GM20000 (cell line): Measurements from ENCODE around the gene MAP3K6.

Source experiments
- DNase-seq: peaks from one replicate; pipeline ENCODE4 v3.0.0; 2012; ENCODE audit warnings: low spot score
- TF ChIP-seq, protein P1 (sequence below): IDR thresholded peaks from 2 replicates; pipeline ENCODE4 v1.5.1; 2012; ENCODE audit warnings: mild to moderate bottlenecking, control low read depth; ENCODE audit errors: extremely low read depth, missing control alignments

Gene MAP3K6

DNA sequence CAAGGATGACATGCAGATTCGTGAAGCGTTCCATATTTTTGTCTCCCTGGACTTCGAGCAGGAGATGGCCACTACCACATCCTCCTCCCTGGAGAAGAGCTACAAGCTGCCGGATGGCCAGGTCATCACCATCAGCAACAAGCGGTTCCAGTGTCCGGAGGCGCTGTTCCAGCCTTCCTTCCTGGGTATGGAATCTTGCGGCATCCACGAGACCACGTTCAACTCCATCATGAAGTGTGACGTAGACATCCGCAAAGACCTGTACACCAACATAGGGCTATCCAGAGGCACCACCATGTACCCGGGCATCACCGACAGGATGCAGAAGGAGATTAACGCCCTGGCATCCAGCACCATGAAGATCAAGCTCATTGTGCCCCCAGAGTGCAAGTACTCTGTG, 41.5 kb downstream of the MAP3K6 start:
- TF ChIP-seq, protein P1, sequence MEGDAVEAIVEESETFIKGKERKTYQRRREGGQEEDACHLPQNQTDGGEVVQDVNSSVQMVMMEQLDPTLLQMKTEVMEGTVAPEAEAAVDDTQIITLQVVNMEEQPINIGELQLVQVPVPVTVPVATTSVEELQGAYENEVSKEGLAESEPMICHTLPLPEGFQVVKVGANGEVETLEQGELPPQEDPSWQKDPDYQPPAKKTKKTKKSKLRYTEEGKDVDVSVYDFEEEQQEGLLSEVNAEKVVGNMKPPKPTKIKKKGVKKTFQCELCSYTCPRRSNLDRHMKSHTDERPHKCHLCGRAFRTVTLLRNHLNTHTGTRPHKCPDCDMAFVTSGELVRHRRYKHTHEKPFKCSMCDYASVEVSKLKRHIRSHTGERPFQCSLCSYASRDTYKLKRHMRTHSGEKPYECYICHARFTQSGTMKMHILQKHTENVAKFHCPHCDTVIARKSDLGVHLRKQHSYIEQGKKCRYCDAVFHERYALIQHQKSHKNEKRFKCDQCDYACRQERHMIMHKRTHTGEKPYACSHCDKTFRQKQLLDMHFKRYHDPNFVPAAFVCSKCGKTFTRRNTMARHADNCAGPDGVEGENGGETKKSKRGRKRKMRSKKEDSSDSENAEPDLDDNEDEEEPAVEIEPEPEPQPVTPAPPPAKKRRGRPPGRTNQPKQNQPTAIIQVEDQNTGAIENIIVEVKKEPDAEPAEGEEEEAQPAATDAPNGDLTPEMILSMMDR, result no peak
- no peak for DNase-seq

DNA sequence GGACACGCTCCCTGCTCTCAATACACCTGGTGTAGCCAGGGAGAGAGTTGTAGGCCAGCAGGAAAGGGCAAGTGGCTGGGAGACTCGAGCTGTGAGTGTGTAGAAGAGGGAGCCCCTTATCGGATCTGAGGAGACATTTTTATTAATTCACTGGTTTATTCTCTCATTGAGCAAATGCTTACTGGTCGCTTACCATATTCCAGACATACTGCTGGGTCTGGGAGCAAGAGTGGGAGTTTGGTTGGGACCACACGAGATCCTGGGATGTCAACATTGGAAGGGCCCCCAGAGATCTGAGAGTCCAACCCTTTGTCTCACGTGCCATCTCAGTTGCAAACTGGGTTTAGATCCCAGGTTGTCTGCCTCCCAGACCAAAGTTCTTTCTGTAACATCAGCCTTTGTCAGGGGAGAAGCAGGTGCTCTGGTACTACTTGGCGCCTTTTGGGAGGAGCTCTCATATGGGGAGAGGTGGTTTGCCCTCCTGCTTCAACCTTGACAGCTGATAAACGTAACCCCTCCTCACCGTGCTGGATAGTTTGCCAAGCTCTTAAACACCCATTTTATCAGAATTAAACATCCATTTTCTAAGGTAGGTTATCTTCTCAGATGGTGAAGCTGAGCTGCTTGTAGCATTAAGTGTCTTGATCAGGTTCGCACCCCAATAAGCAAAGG, 44.1 kb downstream of the MAP3K6 start:
- TF ChIP-seq, protein P1, result no peak
- no peak for DNase-seq

DNA sequence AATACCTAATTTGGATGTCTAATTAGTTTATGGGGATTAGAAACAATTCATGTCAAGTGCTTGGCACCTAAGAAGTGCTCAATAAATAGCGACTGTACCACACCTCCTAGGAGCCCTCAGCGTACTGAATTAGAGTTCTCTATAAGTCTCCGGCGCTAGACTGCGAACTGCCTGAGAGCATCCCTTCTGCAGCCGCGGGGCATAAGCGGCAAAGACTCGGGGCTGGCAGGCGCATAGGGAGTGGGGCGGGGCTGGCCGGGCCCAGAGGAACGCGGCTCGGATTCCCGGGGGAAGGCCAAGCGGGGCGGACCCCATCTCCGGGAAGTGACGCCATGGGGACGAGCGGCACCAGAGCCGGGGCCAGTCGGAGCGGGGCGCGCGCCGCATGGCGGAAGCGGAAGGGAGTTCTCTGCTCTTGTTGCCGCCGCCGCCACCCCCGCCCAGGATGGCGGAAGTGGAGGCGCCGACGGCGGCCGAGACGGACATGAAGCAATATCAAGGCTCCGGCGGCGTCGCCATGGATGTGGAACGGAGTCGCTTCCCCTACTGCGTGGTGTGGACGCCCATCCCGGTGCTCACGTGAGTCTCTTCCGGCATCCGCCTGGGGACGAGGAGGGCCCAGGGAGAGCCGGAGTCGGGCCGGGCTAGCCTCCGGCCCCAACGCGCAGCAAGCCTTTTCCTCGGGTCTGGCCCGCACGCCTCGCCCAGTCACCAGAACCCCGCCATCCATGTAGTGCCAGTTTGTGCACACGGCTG, 44.8 kb downstream of the MAP3K6 start, which contains the start of gene TMEM222:
Gene TMEM222 (plus strand): TSS at position 351 of the 756 bp plus-strand sequence. CDS start 35 bp downstream, at position 386.
- TF ChIP-seq, protein P1, result no peak
- peak; percentile 97 for DNase-seq

DNA sequence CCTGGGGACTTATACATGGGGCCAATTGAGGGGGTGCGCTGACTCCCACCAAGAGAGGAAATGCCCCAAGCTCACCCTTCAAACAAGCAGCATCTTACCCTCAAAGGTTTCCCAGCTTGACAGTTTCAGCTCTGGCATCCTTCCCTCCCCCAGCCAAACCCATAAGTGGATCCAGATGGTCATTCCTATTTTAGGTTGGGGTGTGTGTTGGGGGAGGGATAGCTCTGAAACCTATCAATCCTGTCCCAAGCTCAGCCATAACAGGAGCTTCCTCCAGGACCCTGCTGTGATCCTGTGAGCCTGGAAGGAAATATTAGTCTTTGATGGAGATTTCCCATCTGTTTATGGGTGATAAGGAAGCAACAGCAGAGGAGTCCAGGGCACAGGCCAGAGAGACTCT, 48.2 kb downstream of the MAP3K6 start:
- DNase-seq, result no peak
- TF ChIP-seq, protein P1, result no peak

DNA sequence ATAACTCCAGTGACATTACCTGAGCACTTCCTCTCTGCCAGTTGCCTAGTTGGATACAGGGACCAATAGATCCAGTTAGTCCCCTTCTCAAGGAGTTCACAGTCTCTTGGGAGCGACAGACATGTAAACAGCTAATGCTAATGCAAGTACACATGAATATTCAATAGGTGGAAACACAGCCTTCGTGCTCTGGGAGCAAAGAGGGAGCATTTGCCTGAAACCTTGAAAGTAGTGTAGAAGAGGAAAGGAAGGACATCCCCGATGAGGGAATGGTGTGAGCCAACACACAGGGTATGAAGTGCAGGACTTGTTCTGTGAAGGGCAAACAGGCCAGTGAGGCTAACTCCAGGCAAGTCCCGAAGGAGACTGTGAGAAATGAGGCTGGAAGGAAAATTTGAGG, 48.6 kb downstream of the MAP3K6 start:
- no peak for DNase-seq
- TF ChIP-seq, protein P1, result no peak

DNA sequence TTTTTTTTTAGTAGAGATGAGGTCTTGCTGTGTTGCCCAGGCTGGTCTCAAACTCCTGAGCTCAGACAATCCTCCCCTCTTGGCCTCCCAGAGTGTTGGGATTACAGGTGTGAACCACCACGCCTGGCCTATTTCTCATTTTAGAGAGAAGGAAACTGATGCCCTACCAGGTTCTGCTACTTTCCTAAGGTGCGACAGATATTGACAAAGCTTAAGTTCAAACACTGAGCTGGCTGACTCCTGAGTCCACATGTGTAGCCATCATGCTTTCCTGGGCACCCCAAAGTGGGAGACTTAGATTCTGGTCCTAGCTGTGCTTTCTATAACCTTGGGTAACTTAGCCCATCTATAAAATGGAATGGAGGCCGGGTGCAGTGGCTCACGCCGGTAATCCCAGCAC, 49.9 kb downstream of the MAP3K6 start:
- no peak for DNase-seq
- TF ChIP-seq, protein P1, result no peak

DNA sequence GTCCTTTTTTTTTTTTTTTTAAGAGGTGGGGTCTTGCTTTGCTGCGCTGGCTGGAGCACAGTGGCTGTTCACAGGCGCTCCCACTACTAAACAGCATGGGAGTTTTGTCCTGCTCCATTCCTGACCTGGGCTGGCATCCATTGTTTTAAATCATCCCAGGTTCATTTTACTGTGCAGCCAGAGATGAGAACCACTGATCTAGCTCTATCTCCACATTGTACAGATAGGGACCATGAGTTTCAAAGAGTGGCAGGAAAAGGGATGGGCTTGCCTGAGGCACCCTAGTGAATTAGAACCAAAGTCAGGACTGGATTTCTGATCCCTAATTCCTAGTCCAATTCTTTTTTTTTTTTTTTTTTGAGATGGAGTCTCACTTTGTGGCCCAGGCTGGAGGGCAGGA, 52.0 kb downstream of the MAP3K6 start:
- no peak for DNase-seq
- TF ChIP-seq, protein P1, result no peak
